NT2/D1 (cell line): ENCODE measurements around the gene RMDN2.

Experiments
- DNase-seq: peaks from one replicate; pipeline ENCODE4 v3.0.0-alpha.2; 2011; ENCODE audit warnings: low read depth, low spot score
- H3K27me3 ChIP-seq: 2 replicates; pipeline ENCODE4 v1.6.0; 2011; ENCODE audit warnings: mild to moderate bottlenecking; ENCODE audit not compliant: insufficient read length, insufficient read depth
- H3K36me3 ChIP-seq: 2 replicates; pipeline ENCODE4 v1.6.1; 2011; ENCODE audit warnings: mild to moderate bottlenecking, low read length, mixed read lengths; ENCODE audit not compliant: insufficient read depth, insufficient read length
- H3K4me1 ChIP-seq: 2 replicates; pipeline ENCODE4 v1.5.1; 2011; ENCODE audit not compliant: insufficient read depth, insufficient read length
- H3K4me3 ChIP-seq: 2 replicates; pipeline ENCODE4 v1.5.1; 2011; ENCODE audit warnings: low read depth; ENCODE audit not compliant: insufficient read length
- H3K9ac ChIP-seq: 2 replicates; pipeline ENCODE4 v1.6.0; 2011; ENCODE audit warnings: low read depth; ENCODE audit not compliant: insufficient read length
- H3K9me3 ChIP-seq: 2 replicates; pipeline ENCODE4 v1.5.1; 2011; ENCODE audit warnings: mild to moderate bottlenecking, low read length; ENCODE audit not compliant: insufficient read depth
- SUZ12 ChIP-seq: IDR thresholded peaks from 2 replicates; pipeline ENCODE4 v1.6.1; 2011; ENCODE audit not compliant: insufficient read length, insufficient read depth; ENCODE audit errors: extremely low read depth
- YY1 ChIP-seq: IDR thresholded peaks from 2 replicates; pipeline ENCODE4 v1.6.1; 2011; ENCODE audit not compliant: insufficient read length, insufficient read depth
- ZNF274 ChIP-seq: IDR thresholded peaks from 2 replicates; pipeline ENCODE4 v1.6.1; 2011; ENCODE audit warnings: mild to moderate bottlenecking, low read depth, low read length

The RMDN2 gene

GRCh38 chr2:37982847-37983246 lies 57.8 kb downstream of the RMDN2 start:
- Histone ChIP-seq H3K4me3 (no peak overlapping the region), H3K27me3 (no peaks in the 10 kb centered on the region), H3K36me3 (no peaks in the 10 kb centered on the region), H3K9me3 (no peaks in the 10 kb centered on the region; the same call in 1 of the 2 replicates), H3K4me1 (no peaks in the 10 kb centered on the region), H3K9ac (no peak overlapping the region)
- TF ChIP-seq ZNF274 (no peak), YY1 (no peak), SUZ12 (no peak)
- no peak for DNase-seq

GRCh38 chr2:37983719-37984118 lies 58.6 kb downstream of the RMDN2 start:
- Histone ChIP-seq H3K4me1 (no peaks in the 10 kb centered on the region), H3K9ac (no peak overlapping the region), H3K27me3 (no peaks in the 10 kb centered on the region), H3K4me3 (no peak overlapping the region), H3K9me3 (no peaks in the 10 kb centered on the region), H3K36me3 (no peaks in the 10 kb centered on the region)
- no peak for DNase-seq
- TF ChIP-seq YY1 (no peak), SUZ12 (no peak), ZNF274 (no peak)

GRCh38 chr2:37984176-37984575 lies 59.1 kb downstream of the RMDN2 start:
- DNase-seq = no peak
- no peaks in the 10 kb centered on the region for H3K9me3 ChIP-seq
- no peak overlapping the region for H3K4me3 ChIP-seq
- no peaks in the 10 kb centered on the region for H3K36me3 ChIP-seq
- H3K4me1 ChIP-seq = no peaks in the 10 kb centered on the region
- H3K27me3 ChIP-seq = no peaks in the 10 kb centered on the region
- H3K9ac ChIP-seq = no peak overlapping the region
- TF ChIP-seq YY1 (no peak), SUZ12 (no peak), ZNF274 (no peak)

- H3K4me3 ChIP-seq = no peak overlapping the region
- DNase-seq = no peak
- no peaks in the 10 kb centered on the region for H3K27me3 ChIP-seq
- H3K36me3 ChIP-seq = no peaks in the 10 kb centered on the region
- no peaks in the 10 kb centered on the region for H3K4me1 ChIP-seq
- no peaks in the 10 kb centered on the region for H3K9me3 ChIP-seq
- H3K9ac ChIP-seq = no peak overlapping the region
- TF ChIP-seq SUZ12 (no peak), ZNF274 (no peak), YY1 (no peak)
Measured at GRCh38 chr2:37984589-37984988, 59.5 kb downstream of the RMDN2 start.

- Histone ChIP-seq H3K4me3 (no peak overlapping the region), H3K27me3 (no peaks in the 10 kb centered on the region), H3K9me3 (no peaks in the 10 kb centered on the region), H3K9ac (no peak overlapping the region), H3K4me1 (no peaks in the 10 kb centered on the region), H3K36me3 (no peaks in the 10 kb centered on the region)
- TF ChIP-seq SUZ12 = no peak
- TF ChIP-seq ZNF274 = no peak
- TF ChIP-seq YY1 = no peak
- no peak for DNase-seq
Measured at GRCh38 chr2:37985333-37985732, 60.2 kb downstream of the RMDN2 start.

- no peaks in the 10 kb centered on the region for H3K9me3 ChIP-seq
- no peaks in the 10 kb centered on the region for H3K36me3 ChIP-seq
- no peak overlapping the region for H3K9ac ChIP-seq
- H3K27me3 ChIP-seq = no peaks in the 10 kb centered on the region
- TF ChIP-seq YY1 = no peak
- TF ChIP-seq SUZ12 = no peak
- no peak for TF ChIP-seq ZNF274
- DNase-seq = no peak
- H3K4me1 ChIP-seq = no peaks in the 10 kb centered on the region
- H3K4me3 ChIP-seq = no peak overlapping the region
Measured at GRCh38 chr2:37987098-37987775, 62.1 kb downstream of the RMDN2 start.

GRCh38 chr2:37992601-37993000 lies 67.5 kb downstream of the RMDN2 start:
- Histone ChIP-seq H3K4me1 (no peaks in the 10 kb centered on the region), H3K4me3 (no peak overlapping the region), H3K27me3 (no peaks in the 10 kb centered on the region), H3K9ac (no peak overlapping the region), H3K36me3 (no peaks in the 10 kb centered on the region), H3K9me3 (no peaks in the 10 kb centered on the region)
- no peak for DNase-seq
- no peak for TF ChIP-seq SUZ12
- TF ChIP-seq YY1 = no peak
- TF ChIP-seq ZNF274 = no peak

- Histone ChIP-seq H3K36me3 (no peaks in the 10 kb centered on the region), H3K4me3 (no peak overlapping the region), H3K9ac (no peak overlapping the region), H3K4me1 (no peaks in the 10 kb centered on the region), H3K27me3 (no peaks in the 10 kb centered on the region), H3K9me3 (no peaks in the 10 kb centered on the region)
- no peak for TF ChIP-seq ZNF274
- no peak for TF ChIP-seq YY1
- TF ChIP-seq SUZ12 = no peak
- no peak for DNase-seq
Measured at GRCh38 chr2:37993143-37993542, 68.1 kb downstream of the RMDN2 start.
